ENCODE measurements around the gene RRM2. TPM values are rescaled to one million over a fixed set of nuclear protein-coding genes. Genes with fewer than 3 reads are reported as not detected.

Gene RRM2
- polyA plus RNA-seq, 1 donor from 2014 or later = 0.57 TPM

DNA sequence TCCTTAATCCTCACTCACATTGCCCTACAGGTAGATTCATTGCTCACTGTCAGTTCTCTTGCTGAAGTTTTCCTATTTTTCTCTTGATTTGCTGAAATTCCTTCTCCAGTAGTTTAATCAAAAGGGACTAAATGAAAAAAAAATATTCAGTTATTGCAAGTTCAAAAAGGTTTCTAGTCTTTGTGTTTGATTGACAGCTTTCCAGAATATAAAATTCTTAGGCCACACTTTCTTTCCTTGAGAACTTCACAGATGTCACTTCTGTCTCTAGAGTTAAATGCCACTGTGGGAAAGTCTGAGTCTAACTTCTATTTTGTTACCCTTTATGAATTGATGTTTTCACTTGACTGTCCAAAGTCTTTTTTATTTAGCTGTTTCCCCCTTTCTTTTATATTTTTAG lies 25.7 kb downstream of the RRM2 start:
- H3K79me2 ChIP-seq (replicated peaks; ENCODE audit: insufficient read depth, low read length) = no peaks in the 10 kb centered on the region
- TF ChIP-seq RAD21 (conservative IDR thresholded peaks at IDR 0.05) (no peak), CTCF (IDR thresholded peaks at IDR 0.05; ENCODE audit: poor library complexity, severe bottlenecking) (no peak)
- no peaks in the 10 kb centered on the region for H3K9me3 ChIP-seq (ENCODE audit: low read length)
- H3F3A ChIP-seq (ENCODE audit: insufficient read depth, low read length, poor library complexity, severe bottlenecking) = no peaks in the 10 kb centered on the region
- H3K4me2 ChIP-seq (ENCODE audit: low read length) = no peak overlapping the region
- H3K27ac ChIP-seq (ENCODE audit: low read length) = no peak overlapping the region
- no peaks in the 10 kb centered on the region for H3K27me3 ChIP-seq (ENCODE audit: insufficient read depth, low read depth, low read length)
- no peaks in the 10 kb centered on the region for H4K20me1 ChIP-seq (ENCODE audit: insufficient read depth)
- H3K4me3 ChIP-seq (ENCODE audit: low read length) = no peak overlapping the region
- no peaks in the 10 kb centered on the region for H3K9me2 ChIP-seq (ENCODE audit: insufficient read depth, low read length)
- no peaks in the 10 kb centered on the region for H3K36me3 ChIP-seq (ENCODE audit: insufficient read depth, low read length)
- no peak overlapping the region for H3K9ac ChIP-seq (ENCODE audit: low read length)
- no peak overlapping the region for H2AFZ ChIP-seq (ENCODE audit: low read depth, low read length)

GRCh38 chr2:10149635-10150034 lies 27.1 kb downstream of the RRM2 start:
- Histone ChIP-seq H4K20me1 (ENCODE audit: insufficient read depth) (no peaks in the 10 kb centered on the region), H3K27ac (ENCODE audit: low read length) (no peak overlapping the region), H3K27me3 (ENCODE audit: insufficient read depth, low read depth, low read length) (no peaks in the 10 kb centered on the region), H3K9me3 (ENCODE audit: low read length) (no peaks in the 10 kb centered on the region), H3K9ac (ENCODE audit: low read length) (no peak overlapping the region), H3K79me2 (replicated peaks; ENCODE audit: insufficient read depth, low read length) (no peaks in the 10 kb centered on the region), H3K9me2 (ENCODE audit: insufficient read depth, low read length) (no peaks in the 10 kb centered on the region), H2AFZ (ENCODE audit: low read depth, low read length) (no peak overlapping the region), H3K4me3 (ENCODE audit: low read length) (no peak overlapping the region), H3K36me3 (ENCODE audit: insufficient read depth, low read length) (no peaks in the 10 kb centered on the region), H3F3A (ENCODE audit: insufficient read depth, low read length, poor library complexity, severe bottlenecking) (no peaks in the 10 kb centered on the region), H3K4me2 (ENCODE audit: low read length) (no peak overlapping the region)
- TF ChIP-seq REST (IDR thresholded peaks at IDR 0.05; ENCODE audit: borderline replicate concordance) (no peak), SMC3 (conservative IDR thresholded peaks at IDR 0.05; ENCODE audit: poor library complexity) (no peak), POLR2AphosphoS5 (IDR thresholded peaks at IDR 0.05) (no peak)

GRCh38 chr2:10150436-10150835 lies 27.9 kb downstream of the RRM2 start:
- Histone ChIP-seq H3K79me2 (replicated peaks; ENCODE audit: insufficient read depth, low read length) (no peaks in the 10 kb centered on the region), H2AFZ (ENCODE audit: low read depth, low read length) (no peak overlapping the region), H4K20me1 (ENCODE audit: insufficient read depth) (no peaks in the 10 kb centered on the region), H3K27me3 (ENCODE audit: insufficient read depth, low read depth, low read length) (no peaks in the 10 kb centered on the region), H3K9me2 (ENCODE audit: insufficient read depth, low read length) (no peaks in the 10 kb centered on the region), H3K4me2 (ENCODE audit: low read length) (no peak overlapping the region), H3K9me3 (ENCODE audit: low read length) (no peaks in the 10 kb centered on the region), H3K36me3 (ENCODE audit: insufficient read depth, low read length) (no peaks in the 10 kb centered on the region), H3K4me3 (ENCODE audit: low read length) (no peak overlapping the region), H3K9ac (ENCODE audit: low read length) (no peak overlapping the region), H3K27ac (ENCODE audit: low read length) (no peak overlapping the region), H3F3A (ENCODE audit: insufficient read depth, low read length, poor library complexity, severe bottlenecking) (no peaks in the 10 kb centered on the region)
- TF ChIP-seq POLR2AphosphoS5 (IDR thresholded peaks at IDR 0.05) (no peak), CTCF (IDR thresholded peaks at IDR 0.05; ENCODE audit: poor library complexity, severe bottlenecking) (no peak), EP300 (conservative IDR thresholded peaks at IDR 0.05; ENCODE audit: poor library complexity, severe bottlenecking) (no peak), RAD21 (conservative IDR thresholded peaks at IDR 0.05) (no peak), SMC3 (conservative IDR thresholded peaks at IDR 0.05; ENCODE audit: poor library complexity) (no peak), EZH2 (IDR thresholded peaks at IDR 0.05; ENCODE audit: borderline replicate concordance, insufficient read depth, low read length, poor library complexity, severe bottlenecking) (no peak), MXI1 (conservative IDR thresholded peaks at IDR 0.05; ENCODE audit: poor library complexity, severe bottlenecking) (no peak), REST (IDR thresholded peaks at IDR 0.05; ENCODE audit: borderline replicate concordance) (no peak), TAF1 (IDR thresholded peaks at IDR 0.05; ENCODE audit: low read depth) (no peak)

Data from neural cell (in vitro differentiated cells).